Measurements from ENCODE around the gene SULF2. TPM values are rescaled to one million over a fixed set of nuclear protein-coding genes. Genes with fewer than 3 reads are reported as not detected.

SULF2 gene
- total RNA-seq, 2 donors from 2014 or later = 75.7 to 146 TPM

DNA sequence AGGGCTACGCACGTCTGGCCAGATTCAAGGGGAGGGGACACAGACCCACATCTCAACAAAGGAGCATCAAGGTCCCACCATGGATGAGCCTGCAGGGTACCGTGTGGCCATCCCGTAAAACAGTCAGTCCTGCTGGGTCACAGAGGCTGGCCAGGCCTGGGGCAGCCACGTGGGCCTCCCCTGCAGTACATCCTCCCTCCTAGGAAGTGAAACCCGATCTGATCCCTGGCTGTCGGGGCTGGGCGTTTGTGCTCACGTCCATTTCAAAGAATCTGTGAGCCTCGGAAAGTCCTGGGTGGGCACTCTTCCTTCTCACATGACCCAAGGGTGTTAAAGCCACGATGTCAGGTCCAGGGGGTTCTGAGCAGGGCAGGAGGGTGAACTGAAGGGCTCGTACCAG lies 14.3 kb downstream of the SULF2 start:
- no peak overlapping the region for H3K27ac ChIP-seq (ENCODE audit: low read depth, low read length)
- Mint-ChIP-seq H3K4me1 (peaks cover 22% of the 10 kb centered on the region), H3K27ac (peak overlapping the region; percentile 35), H3K36me3 (ENCODE audit: low read depth) (peaks cover 33% of the 10 kb centered on the region), H3K27me3 (ENCODE audit: insufficient read depth) (no peaks in the 10 kb centered on the region), H3K9me3 (peaks cover 3% of the 10 kb centered on the region), H3K4me3 (no peak overlapping the region)
- H3K4me3 ChIP-seq (ENCODE audit: low read length) = no peak overlapping the region
- peaks cover 53% of the 10 kb centered on the region for H3K36me3 ChIP-seq (ENCODE audit: control insufficient read depth, insufficient read depth, low read length)
- H3K9me3 ChIP-seq (ENCODE audit: control insufficient read depth, low read length) = no peaks in the 10 kb centered on the region
- 83 to 89% methylated on average over 11 to 12 of the region's 12 CpGs for WGBS, 2 experiments (ENCODE audit: insufficient coverage in 1 of 2, insufficient read length in 1 of 2)
- no peaks in the 10 kb centered on the region for H3K27me3 ChIP-seq (ENCODE audit: control insufficient read depth, insufficient read depth, low read length, poor library complexity, severe bottlenecking)
- peaks cover 6% of the 10 kb centered on the region for H3K4me1 ChIP-seq (ENCODE audit: control insufficient read depth, insufficient read depth, low read length)
- H3K9ac ChIP-seq (ENCODE audit: extremely low read depth, low read length, poor library complexity, severe bottlenecking) = no peak overlapping the region
- TF ChIP-seq CTCF (conservative IDR thresholded peaks at IDR 0.05) = no peak
- no peak for DNase-seq

DNA sequence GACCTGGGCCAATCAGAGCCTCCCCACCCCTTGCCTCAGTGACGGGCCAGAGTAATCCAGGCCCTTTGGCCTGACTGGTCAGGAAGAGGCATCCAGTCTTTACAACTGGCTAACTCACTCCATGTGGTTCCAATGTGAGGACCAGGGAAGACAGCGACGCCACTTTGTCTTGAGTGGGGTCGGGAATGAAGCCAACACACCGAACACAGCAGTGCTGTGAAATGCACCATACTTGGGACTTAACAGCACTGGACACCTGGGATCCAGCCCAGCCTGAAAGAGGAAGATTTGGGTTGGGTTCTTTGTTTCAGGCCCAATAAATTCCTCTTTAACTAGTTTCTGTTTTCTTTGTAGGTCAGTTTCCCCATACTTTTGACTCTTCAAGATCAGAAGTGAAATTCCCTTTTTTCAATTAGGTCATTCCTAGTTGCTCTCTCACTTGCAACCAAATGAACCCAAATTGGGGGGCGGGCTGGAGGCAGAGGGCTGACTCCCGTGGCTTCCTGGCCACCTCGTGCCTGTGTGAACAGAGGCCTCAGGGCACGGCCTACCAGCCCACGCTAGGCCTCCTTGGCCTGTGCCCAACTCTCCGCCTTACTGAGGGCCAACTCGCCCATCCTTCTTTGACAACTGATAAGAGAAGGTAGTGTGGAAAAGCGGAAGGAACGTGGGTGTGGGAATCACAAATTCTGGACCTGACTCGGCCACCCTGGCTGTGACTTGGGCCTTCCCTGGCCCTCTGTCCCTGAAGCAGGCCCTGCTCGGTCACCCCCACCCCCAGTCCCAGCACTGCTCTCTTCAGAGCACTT lies 17.1 kb downstream of the SULF2 start:
- peaks cover 6% of the 10 kb centered on the region for H3K9me3 Mint-ChIP-seq
- 93 to 95% methylated on average over 13 to 16 of the region's 16 CpGs for WGBS, 2 experiments (ENCODE audit: insufficient coverage in 1 of 2, insufficient read length in 1 of 2)
- H3K4me1 Mint-ChIP-seq = peaks cover 24% of the 10 kb centered on the region
- no peak for TF ChIP-seq CTCF (conservative IDR thresholded peaks at IDR 0.05)
- Histone ChIP-seq H3K27me3 (ENCODE audit: control insufficient read depth, insufficient read depth, low read length, poor library complexity, severe bottlenecking) (no peaks in the 10 kb centered on the region), H3K27ac (ENCODE audit: low read depth, low read length) (no peak overlapping the region), H3K4me1 (ENCODE audit: control insufficient read depth, insufficient read depth, low read length) (peaks cover 8% of the 10 kb centered on the region), H3K4me3 (ENCODE audit: low read length) (no peak overlapping the region), H3K36me3 (ENCODE audit: control insufficient read depth, insufficient read depth, low read length) (peaks cover 50% of the 10 kb centered on the region), H3K9ac (ENCODE audit: extremely low read depth, low read length, poor library complexity, severe bottlenecking) (no peak overlapping the region), H3K9me3 (ENCODE audit: control insufficient read depth, low read length) (no peaks in the 10 kb centered on the region)
- no peak overlapping the region for H3K4me3 Mint-ChIP-seq
- H3K27me3 Mint-ChIP-seq (ENCODE audit: insufficient read depth) = no peaks in the 10 kb centered on the region
- H3K36me3 Mint-ChIP-seq (ENCODE audit: low read depth) = peaks cover 42% of the 10 kb centered on the region
- DNase-seq = no peak
- no peak overlapping the region for H3K27ac Mint-ChIP-seq

- H3K36me3 ChIP-seq (ENCODE audit: control insufficient read depth, insufficient read depth, low read length) = peaks cover 35% of the 10 kb centered on the region
- no peak overlapping the region for H3K4me3 Mint-ChIP-seq
- peaks cover 5% of the 10 kb centered on the region for H3K27me3 Mint-ChIP-seq (ENCODE audit: insufficient read depth)
- no peak for TF ChIP-seq CTCF (conservative IDR thresholded peaks at IDR 0.05)
- peak overlapping the region; percentile 59 for H3K27ac ChIP-seq (ENCODE audit: low read depth, low read length)
- H3K4me3 ChIP-seq (ENCODE audit: low read length) = no peak overlapping the region
- DNase-seq = peak; percentile 68
- H3K9ac ChIP-seq (ENCODE audit: extremely low read depth, low read length, poor library complexity, severe bottlenecking) = no peak overlapping the region
- WGBS, 2 experiments (ENCODE audit: insufficient coverage in 1 of 2, insufficient read length in 1 of 2) = 36 to 68% methylated on average over 2 to 4 of the region's 4 CpGs
- no peaks in the 10 kb centered on the region for H3K9me3 ChIP-seq (ENCODE audit: control insufficient read depth, low read length)
- H3K9me3 Mint-ChIP-seq = peaks cover 6% of the 10 kb centered on the region
- H3K4me1 ChIP-seq (ENCODE audit: control insufficient read depth, insufficient read depth, low read length) = peaks cover 18% of the 10 kb centered on the region
- H3K27me3 ChIP-seq (ENCODE audit: control insufficient read depth, insufficient read depth, low read length, poor library complexity, severe bottlenecking) = no peaks in the 10 kb centered on the region
- peaks cover 44% of the 10 kb centered on the region for H3K36me3 Mint-ChIP-seq (ENCODE audit: low read depth)
- peak overlapping the region; percentile 71 for H3K27ac Mint-ChIP-seq
- H3K4me1 Mint-ChIP-seq = peaks cover 39% of the 10 kb centered on the region
Observed at GRCh38 chr20:47765691-47766594, 19.3 kb downstream of the SULF2 start.

Data from endodermal cell (in vitro differentiated cells).